AG09309 (cell line): Measurements from ENCODE around the gene HTR1D.
A peak's percentile ranks its signal among the peaks of the same experiment; 100 is the strongest.

Experiments used
- DNase-seq: peaks from one replicate; pipeline ENCODE4 v3.0.0-alpha.2; 2010; ENCODE audit warnings: low read depth
- H3K4me3 ChIP-seq: 2 replicates; pipeline ENCODE4 v1.5.1; 2011; ENCODE audit warnings: mild to moderate bottlenecking, low read depth, low read length, moderate library complexity; ENCODE audit not compliant: control insufficient read depth
- TF ChIP-seq, protein P1 (sequence below): IDR thresholded peaks from 2 replicates; pipeline ENCODE4 v1.5.1; 2011; ENCODE audit warnings: mild to moderate bottlenecking, low read depth, low read length, inconsistent platforms; ENCODE audit not compliant: insufficient read depth, control insufficient read depth; ENCODE audit errors: missing control alignments

Gene HTR1D

DNA sequence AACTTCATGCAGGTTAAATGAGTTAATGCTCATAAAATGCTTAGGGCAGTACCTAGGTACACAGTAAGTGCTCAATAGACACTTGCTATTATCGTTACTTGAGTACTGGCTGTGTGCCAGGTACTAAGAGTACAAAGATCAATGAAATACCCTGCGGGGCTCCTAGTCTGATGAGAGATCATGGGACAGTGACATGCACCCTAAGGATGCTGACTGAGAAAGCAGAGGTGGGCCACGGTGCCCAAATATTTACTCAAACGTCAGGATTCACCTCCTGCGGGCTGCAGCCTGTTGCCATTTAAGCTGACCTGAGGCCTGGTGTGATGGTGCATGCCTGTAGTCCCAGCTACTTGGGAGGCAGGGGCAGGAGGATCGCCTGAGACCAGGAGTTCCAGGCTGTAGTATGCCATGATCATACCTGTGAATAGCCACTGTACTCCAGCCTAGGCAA is 28.8 kb downstream of the HTR1D start:
- no peak for DNase-seq
- TF ChIP-seq, protein P1, sequence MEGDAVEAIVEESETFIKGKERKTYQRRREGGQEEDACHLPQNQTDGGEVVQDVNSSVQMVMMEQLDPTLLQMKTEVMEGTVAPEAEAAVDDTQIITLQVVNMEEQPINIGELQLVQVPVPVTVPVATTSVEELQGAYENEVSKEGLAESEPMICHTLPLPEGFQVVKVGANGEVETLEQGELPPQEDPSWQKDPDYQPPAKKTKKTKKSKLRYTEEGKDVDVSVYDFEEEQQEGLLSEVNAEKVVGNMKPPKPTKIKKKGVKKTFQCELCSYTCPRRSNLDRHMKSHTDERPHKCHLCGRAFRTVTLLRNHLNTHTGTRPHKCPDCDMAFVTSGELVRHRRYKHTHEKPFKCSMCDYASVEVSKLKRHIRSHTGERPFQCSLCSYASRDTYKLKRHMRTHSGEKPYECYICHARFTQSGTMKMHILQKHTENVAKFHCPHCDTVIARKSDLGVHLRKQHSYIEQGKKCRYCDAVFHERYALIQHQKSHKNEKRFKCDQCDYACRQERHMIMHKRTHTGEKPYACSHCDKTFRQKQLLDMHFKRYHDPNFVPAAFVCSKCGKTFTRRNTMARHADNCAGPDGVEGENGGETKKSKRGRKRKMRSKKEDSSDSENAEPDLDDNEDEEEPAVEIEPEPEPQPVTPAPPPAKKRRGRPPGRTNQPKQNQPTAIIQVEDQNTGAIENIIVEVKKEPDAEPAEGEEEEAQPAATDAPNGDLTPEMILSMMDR: no peak
- no peak overlapping the region for H3K4me3 ChIP-seq

DNA sequence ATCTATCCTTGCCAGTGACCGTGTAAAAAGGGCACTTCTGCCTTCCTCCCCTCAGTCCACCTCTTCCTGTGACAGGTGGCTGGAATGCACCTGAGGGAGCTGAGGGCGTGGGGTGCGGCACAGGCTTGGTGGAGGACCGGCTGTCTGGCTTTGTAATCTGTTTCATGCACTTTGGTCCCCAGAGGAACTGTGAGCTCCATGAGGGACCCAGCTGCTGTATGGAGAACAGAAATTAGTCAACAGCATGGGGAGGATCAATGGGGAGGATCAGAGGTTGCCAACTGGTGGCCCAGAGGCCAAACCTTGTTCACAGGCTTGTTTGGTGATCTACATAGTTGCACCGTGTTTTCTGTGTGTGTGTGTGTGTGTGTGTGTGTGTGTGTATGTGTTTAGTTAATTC is 29.7 kb downstream of the HTR1D start:
- DNase-seq: no peak
- TF ChIP-seq, protein P1: no peak
- H3K4me3 ChIP-seq: no peak overlapping the region

DNA sequence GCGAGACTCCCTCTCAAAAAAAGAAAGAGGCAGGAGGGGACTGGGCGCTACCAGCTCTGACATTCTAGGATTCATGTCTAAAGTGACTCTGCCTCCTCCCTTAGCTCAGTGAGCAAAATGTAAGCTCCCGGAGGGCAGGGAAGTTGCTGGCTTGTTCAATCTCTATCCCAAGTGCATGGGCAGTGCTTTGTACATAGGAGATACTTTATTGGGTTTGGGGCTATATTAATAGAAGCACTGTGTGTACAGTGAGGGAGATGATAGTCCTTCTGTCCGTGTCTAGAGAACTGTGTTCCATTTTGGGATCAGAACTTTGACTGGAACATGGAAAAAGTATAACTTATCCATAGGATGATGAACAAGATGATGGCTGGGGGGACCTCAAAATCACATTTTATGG is 31.9 kb downstream of the HTR1D start:
- H3K4me3 ChIP-seq: no peak overlapping the region
- TF ChIP-seq, protein P1: no peak
- DNase-seq: no peak

DNA sequence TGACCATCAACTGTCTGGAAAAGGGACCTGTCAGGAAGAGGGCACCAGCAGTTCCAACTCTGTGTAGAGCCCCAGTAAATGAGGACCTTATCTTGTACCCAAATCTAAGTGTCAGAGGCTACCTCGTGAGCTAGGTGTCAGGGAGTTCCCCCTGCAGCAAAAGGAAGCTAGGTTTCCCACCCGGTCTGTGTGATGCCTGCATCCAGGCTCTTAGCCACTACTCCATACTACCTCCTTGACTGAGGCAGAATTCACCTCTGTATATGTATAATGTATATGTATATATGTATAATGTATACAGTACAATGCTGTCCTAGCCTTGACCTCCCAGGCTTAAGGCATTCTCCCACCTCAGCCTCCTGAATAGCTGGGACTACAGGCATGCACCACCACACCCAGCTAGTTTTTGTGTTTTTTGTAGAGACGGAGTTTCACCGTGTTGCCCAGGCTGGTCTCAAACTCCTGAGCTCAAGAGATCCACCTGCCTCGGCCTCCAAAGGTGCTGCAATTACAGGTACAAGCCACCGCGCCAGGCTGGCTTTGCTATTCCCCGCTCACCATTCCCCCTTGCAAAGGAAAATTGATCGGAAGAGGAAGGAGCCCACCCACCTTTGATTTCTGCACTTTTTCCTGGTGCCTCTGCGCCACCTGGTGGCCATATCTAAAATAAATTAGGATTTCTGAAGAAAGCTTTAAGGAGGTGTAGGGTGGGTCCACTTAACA is 32.9 kb downstream of the HTR1D start:
- DNase-seq: no peak
- peak overlapping the region; percentile 32 for H3K4me3 ChIP-seq
- TF ChIP-seq, protein P1: peak; percentile 64

DNA sequence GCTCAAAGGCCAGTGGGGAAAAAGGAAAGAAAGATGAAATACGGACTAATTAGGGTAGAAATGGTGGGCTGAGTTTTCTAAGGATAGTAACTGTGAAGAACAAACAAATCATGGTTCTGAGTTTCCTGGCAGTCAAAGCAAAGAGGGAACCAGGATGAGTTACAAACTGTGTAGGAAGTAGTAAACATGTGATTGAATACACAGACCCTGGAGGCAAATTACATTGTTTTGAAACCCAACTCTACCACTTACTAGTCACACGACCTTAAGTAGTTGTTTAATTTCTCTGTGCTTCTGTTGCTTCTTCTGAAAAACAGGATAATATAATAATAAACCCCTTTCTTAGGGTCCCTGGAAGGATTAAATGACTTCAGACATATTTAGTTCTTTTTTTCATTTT is 37.4 kb downstream of the HTR1D start:
- DNase-seq: no peak
- TF ChIP-seq, protein P1: no peak
- no peak overlapping the region for H3K4me3 ChIP-seq

DNA sequence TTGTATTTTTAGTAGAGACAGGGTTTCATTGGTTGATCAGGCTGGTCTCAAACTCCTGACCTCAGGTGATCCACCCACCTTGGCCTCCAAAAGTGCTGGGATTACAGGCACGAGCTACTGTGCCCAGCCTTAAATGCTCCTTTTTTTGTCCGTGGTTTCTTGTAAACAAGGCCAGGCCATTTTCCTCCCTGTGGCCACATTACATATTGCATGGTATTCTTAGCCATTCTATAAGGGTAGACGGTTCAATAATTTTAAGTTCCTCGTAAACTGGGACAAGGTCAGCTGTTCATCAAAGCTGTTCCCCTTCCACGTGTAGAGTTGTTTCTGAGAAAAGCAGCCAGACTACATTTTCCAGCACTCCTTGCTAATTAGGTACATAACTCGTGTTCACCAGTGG is 38.4 kb downstream of the HTR1D start:
- TF ChIP-seq, protein P1: peak; percentile 20
- no peak for DNase-seq
- no peak overlapping the region for H3K4me3 ChIP-seq
